ENCODE data around the gene NUDT16L1.

NUDT16L1 gene

DNA sequence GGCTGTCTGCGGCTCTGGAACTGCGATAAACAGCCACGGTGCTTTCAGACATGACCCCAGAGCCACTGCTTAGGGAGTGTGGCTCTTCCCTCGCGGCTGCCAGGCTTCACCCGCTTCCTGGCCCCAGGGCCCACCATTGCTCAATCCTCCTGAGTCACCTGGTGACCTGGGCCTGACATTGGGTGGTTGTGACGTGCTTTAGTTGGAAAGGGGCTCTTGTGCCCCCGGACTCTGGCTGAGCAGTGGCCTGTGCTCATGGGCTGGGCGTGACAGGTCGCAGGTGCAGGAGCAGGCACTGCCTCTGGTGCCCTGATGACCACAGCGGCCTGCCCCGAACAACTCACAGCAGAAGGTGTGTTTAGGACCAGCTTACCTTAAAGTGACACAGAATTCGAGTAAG lies 8.6 kb upstream of the NUDT16L1 start:
- TF ChIP-seq, protein P1, sequence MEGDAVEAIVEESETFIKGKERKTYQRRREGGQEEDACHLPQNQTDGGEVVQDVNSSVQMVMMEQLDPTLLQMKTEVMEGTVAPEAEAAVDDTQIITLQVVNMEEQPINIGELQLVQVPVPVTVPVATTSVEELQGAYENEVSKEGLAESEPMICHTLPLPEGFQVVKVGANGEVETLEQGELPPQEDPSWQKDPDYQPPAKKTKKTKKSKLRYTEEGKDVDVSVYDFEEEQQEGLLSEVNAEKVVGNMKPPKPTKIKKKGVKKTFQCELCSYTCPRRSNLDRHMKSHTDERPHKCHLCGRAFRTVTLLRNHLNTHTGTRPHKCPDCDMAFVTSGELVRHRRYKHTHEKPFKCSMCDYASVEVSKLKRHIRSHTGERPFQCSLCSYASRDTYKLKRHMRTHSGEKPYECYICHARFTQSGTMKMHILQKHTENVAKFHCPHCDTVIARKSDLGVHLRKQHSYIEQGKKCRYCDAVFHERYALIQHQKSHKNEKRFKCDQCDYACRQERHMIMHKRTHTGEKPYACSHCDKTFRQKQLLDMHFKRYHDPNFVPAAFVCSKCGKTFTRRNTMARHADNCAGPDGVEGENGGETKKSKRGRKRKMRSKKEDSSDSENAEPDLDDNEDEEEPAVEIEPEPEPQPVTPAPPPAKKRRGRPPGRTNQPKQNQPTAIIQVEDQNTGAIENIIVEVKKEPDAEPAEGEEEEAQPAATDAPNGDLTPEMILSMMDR (IDR thresholded peaks at IDR 0.05; ENCODE audit: low read length): no peak
- TF ChIP-seq EZH2 (optimal IDR thresholded peaks at IDR 0.05; ENCODE audit: low read depth, low read length) (no peak), EZH2phosphoT487 (IDR thresholded peaks at IDR 0.05; ENCODE audit: low read length) (no peak)
- Histone ChIP-seq H3K36me3 (replicated peaks; ENCODE audit: insufficient read depth, low read length) (no peaks in the 10 kb centered on the region), H3F3A (ENCODE audit: insufficient read depth, low read length) (no peaks in the 10 kb centered on the region), H3K9ac (ENCODE audit: low read length) (no peak overlapping the region), H3K27me3 (replicated peaks; ENCODE audit: insufficient read depth, low read length) (no peaks in the 10 kb centered on the region), H4K20me1 (ENCODE audit: insufficient read depth, low read length) (no peaks in the 10 kb centered on the region), H3K4me3 (ENCODE audit: low read length) (no peak overlapping the region), H3K4me2 (ENCODE audit: low read depth, low read length) (no peak overlapping the region), H3K79me2 (ENCODE audit: low read length) (no peaks in the 10 kb centered on the region), H3K9me2 (replicated peaks; ENCODE audit: insufficient read depth, low read length) (no peaks in the 10 kb centered on the region), H3K27ac (ENCODE audit: low read length) (no peak overlapping the region), H2AFZ (ENCODE audit: low read length) (no peak overlapping the region), H3K4me1 (ENCODE audit: low read length) (no peaks in the 10 kb centered on the region), H3K9me3 (replicated peaks; ENCODE audit: insufficient read depth, low read length) (no peaks in the 10 kb centered on the region)
- DNase-seq: no peak

DNA sequence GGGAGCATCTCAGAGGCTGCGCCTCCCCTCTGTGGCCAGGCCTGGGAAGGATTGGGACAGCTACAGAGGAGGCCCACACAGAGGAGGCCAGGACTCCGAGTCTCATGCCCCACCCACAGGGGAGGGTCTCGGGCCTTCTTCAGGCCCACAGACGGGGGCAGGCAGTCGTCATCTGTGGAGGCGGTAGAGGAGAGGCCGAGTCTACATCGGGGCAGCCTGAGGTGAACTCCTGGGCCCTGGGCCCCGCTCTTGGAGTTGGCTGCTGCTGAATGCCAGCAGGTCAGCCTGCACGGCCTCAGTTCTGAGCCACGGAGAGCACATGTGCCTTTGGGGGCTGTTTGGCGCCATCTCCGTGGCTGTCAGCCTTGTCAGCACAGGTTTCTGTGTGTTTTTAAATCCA lies 8.1 kb upstream of the NUDT16L1 start:
- no peak overlapping the region for H3K9ac ChIP-seq (ENCODE audit: low read length)
- no peaks in the 10 kb centered on the region for H3K79me2 ChIP-seq (ENCODE audit: low read length)
- H3K4me3 ChIP-seq (ENCODE audit: low read length): no peak overlapping the region
- no peaks in the 10 kb centered on the region for H3K4me1 ChIP-seq (ENCODE audit: low read length)
- H3F3A ChIP-seq (ENCODE audit: insufficient read depth, low read length): no peaks in the 10 kb centered on the region
- H3K27ac ChIP-seq (ENCODE audit: low read length): no peak overlapping the region
- DNase-seq: no peak
- H3K27me3 ChIP-seq (replicated peaks; ENCODE audit: insufficient read depth, low read length): no peaks in the 10 kb centered on the region
- H3K9me2 ChIP-seq (replicated peaks; ENCODE audit: insufficient read depth, low read length): no peaks in the 10 kb centered on the region
- H4K20me1 ChIP-seq (ENCODE audit: insufficient read depth, low read length): no peaks in the 10 kb centered on the region
- no peak overlapping the region for H3K4me2 ChIP-seq (ENCODE audit: low read depth, low read length)
- H3K36me3 ChIP-seq (replicated peaks; ENCODE audit: insufficient read depth, low read length): no peaks in the 10 kb centered on the region
- H2AFZ ChIP-seq (ENCODE audit: low read length): no peak overlapping the region
- TF ChIP-seq EZH2phosphoT487 (IDR thresholded peaks at IDR 0.05; ENCODE audit: low read length) (no peak), EZH2 (optimal IDR thresholded peaks at IDR 0.05; ENCODE audit: low read depth, low read length) (no peak)
- TF ChIP-seq, protein P1 (IDR thresholded peaks at IDR 0.05; ENCODE audit: low read length): no peak
- no peaks in the 10 kb centered on the region for H3K9me3 ChIP-seq (replicated peaks; ENCODE audit: insufficient read depth, low read length)

DNA sequence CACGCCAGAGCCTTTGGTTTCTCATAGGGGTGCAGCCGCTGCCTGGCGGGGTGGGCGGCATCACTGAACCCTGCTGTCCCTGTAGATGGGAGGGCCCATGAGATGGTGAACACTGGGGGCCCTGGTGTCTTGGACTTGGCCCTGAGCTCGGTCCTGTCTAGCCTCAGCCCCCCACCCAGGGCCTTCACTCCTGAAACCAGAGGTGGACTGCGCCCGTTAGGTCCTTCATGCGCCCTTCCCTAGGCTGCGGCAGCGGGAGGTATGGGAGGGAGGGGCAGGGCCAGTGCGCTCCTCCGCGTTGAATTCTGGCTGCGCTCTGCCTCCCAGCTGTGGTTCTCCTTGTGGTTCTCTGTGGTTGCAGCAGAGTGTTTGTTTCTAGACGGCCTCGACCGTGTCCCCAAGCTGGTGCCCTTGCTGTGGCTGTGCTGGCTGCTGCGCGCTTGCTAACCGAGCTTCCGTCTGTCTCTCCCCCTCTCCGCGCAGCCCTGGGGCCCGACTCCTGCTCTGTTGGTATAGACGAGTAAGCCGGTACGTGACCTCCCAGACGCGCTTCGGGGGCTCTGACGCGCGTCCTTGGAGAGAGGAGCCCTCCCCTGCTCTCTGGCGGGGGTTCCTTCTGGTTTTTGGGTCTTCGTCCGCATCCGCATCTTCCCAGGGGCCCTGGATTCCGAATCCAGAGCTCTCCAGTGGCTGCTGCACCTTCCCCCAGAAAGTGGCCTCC lies 7.4 kb upstream of the NUDT16L1 start:
- Histone ChIP-seq H4K20me1 (ENCODE audit: insufficient read depth, low read length) (no peaks in the 10 kb centered on the region), H3K4me2 (ENCODE audit: low read depth, low read length) (no peak overlapping the region), H3K36me3 (replicated peaks; ENCODE audit: insufficient read depth, low read length) (no peaks in the 10 kb centered on the region), H3K4me3 (ENCODE audit: low read length) (no peak overlapping the region), H3K79me2 (ENCODE audit: low read length) (no peaks in the 10 kb centered on the region), H3K27ac (ENCODE audit: low read length) (no peak overlapping the region), H3K9me3 (replicated peaks; ENCODE audit: insufficient read depth, low read length) (no peaks in the 10 kb centered on the region), H3K27me3 (replicated peaks; ENCODE audit: insufficient read depth, low read length) (no peaks in the 10 kb centered on the region), H3K4me1 (ENCODE audit: low read length) (no peaks in the 10 kb centered on the region), H2AFZ (ENCODE audit: low read length) (no peak overlapping the region), H3F3A (ENCODE audit: insufficient read depth, low read length) (no peaks in the 10 kb centered on the region), H3K9me2 (replicated peaks; ENCODE audit: insufficient read depth, low read length) (no peaks in the 10 kb centered on the region), H3K9ac (ENCODE audit: low read length) (no peak overlapping the region)
- TF ChIP-seq, protein P1 (IDR thresholded peaks at IDR 0.05; ENCODE audit: low read length): no peak
- no peak for TF ChIP-seq EZH2 (optimal IDR thresholded peaks at IDR 0.05; ENCODE audit: low read depth, low read length)
- TF ChIP-seq EZH2phosphoT487 (IDR thresholded peaks at IDR 0.05; ENCODE audit: low read length): no peak
- DNase-seq: no peak
